GM21367 (cell line): ENCODE data around the gene NUDCD2.
"Not testable (repeated sequence)": the region's sequence is repeated elsewhere in the genome, so short reads cannot be mapped to it uniquely, and the experiment has no call there.

Experiments used
- ATAC-seq: cut with Tn5 transposase; IDR thresholded peaks from one replicate; pipeline ENCODE4 v1.9.1; 2021; ENCODE audit not compliant: unreplicated experiment

Gene NUDCD2

DNA sequence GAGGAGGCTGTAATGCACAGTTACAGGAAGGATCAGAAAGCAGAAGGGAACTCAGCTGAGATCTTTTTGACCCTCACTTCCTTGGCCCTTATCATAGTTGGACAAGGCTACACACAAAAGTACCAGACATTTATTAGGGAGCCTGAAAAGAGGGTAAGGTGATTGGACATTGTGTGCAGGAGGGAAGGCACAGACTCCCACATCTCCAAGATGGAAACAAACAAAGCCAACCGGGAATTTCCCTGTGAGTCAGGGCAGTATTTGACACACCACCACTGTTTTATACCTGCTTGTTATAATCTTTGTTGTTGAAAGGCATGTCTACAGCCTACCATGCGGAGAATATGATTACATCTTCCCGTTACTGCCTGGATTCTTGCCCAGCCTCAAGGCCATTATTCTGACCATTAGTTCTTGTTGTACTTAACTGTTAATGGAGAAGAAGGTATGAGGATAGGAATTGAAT lies 25.5 kb downstream of the NUDCD2 start:
- no peak for ATAC-seq

DNA sequence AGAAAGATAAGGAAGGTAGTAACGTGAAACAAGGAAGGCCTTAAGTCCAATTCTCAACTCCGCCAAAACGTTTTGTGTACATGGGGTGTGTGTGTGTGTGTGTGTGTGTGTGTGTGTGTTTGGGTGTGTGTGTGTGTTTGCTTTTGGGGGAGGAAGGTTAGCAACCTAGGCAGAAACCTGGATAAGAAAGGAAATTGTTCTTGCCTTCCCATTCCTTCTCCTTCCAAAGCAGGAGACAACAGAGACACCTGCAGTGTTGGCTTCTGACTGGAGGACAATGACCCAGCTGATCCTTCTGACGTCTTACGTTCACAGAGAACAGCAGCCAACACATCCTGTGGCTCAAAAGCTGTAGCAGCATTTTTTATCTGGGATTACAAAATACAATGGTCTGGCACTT lies 26.6 kb downstream of the NUDCD2 start:
- no peak for ATAC-seq

DNA sequence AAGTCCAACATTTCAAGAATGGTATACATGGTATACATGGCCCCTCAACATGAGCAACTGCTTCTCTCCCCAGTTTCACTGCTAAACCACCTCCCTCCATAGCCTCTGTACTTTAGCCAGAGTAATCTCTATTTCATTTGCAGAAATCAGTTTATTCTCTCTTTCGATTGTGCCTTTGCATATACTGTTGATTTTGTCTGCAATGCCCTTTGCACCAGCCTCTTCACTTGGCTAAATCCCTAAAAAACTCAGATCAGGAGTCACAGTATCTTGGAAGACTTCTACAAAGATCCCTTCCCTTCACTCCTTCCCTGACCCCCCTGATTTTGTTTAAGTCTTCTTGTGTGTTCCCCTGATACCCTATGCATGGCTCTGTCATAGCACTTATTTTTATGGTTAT lies 27.4 kb downstream of the NUDCD2 start:
- no peak for ATAC-seq

DNA sequence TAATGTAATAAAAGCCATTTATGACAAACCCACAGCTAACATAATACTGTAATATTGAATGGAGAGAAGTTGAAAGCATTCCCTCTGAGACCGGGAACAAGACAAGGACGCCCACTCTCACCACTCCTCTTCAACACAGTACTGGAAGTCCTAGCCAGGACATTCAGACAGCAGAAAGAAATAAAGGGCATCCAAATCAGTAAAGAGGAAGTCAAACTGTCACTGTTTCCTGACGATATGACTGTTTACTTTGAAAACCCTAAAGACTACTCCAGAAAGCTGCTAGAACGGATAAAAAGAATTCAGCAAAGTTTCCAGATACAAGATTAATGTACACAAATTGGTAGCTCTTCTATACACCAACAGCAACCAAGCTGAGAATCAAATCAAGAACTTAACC lies 33.8 kb downstream of the NUDCD2 start:
- ATAC-seq: not testable (repeated sequence)

DNA sequence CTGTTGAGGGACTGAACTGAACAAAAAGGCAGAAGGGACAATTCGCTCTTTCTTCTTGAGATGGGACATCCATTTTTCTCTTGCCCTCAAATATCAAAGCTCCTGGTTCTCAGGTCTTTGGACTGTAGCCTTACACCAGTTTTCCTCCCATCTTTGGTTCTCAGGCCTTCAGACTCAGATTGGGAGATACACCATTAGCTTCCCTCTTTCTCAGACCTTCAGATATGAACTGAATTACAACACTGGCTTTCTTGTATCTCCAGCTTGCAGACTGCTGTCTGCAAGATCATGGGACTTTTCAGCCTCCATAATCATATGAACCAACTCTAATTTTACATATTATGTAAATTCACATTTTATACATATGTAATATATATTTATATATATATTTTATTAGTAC lies 35.1 kb downstream of the NUDCD2 start:
- ATAC-seq: no peak

GRCh38 chr5:163415673-163416072 lies 44.2 kb downstream of the NUDCD2 start:
- ATAC-seq: not testable (repeated sequence)

DNA sequence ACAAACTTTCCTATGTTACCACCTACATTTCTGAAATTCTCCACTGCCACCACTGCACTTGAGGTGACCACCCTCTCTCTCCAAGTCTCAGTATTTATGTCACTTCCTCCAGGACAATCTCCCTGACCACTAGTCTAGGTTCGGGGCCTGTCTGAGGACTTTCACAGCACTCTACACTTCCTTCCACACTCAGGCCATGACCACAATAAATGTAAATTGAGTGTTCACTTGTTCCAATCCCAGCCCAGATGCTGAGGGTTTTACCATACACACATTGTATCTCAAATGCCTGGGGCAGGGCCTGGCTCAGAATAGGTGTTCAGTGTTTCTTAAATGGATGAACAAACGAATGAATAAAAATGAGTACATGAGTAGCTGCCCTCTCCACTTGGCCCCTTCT lies 49.4 kb downstream of the NUDCD2 start:
- no peak for ATAC-seq

DNA sequence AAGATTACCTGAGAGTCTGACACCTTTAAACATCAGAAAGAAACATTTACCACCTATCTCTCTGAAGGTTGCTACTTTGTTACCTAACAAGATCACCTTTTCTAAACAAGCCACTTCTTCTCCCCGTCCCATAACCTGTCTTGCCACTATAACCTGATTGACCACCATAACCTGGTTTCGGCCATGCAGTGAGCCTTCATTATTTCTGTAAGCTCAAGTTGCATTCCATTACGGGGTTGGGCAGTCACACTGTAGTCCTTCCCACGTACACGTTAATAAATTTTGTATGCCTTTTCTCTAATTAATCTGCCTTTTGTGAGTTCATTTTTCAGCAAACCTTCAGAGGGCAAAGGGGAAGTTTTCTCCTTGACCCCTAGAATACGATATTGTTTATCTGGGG lies 50.5 kb downstream of the NUDCD2 start:
- no peak for ATAC-seq

- peak; percentile 75 for ATAC-seq
These were observed 51.5 kb downstream of the NUDCD2 start for GRCh38 chr5:163408311-163408923.

GRCh38 chr5:163407034-163407655 lies 52.8 kb downstream of the NUDCD2 start:
- peak; percentile 87 for ATAC-seq

DNA sequence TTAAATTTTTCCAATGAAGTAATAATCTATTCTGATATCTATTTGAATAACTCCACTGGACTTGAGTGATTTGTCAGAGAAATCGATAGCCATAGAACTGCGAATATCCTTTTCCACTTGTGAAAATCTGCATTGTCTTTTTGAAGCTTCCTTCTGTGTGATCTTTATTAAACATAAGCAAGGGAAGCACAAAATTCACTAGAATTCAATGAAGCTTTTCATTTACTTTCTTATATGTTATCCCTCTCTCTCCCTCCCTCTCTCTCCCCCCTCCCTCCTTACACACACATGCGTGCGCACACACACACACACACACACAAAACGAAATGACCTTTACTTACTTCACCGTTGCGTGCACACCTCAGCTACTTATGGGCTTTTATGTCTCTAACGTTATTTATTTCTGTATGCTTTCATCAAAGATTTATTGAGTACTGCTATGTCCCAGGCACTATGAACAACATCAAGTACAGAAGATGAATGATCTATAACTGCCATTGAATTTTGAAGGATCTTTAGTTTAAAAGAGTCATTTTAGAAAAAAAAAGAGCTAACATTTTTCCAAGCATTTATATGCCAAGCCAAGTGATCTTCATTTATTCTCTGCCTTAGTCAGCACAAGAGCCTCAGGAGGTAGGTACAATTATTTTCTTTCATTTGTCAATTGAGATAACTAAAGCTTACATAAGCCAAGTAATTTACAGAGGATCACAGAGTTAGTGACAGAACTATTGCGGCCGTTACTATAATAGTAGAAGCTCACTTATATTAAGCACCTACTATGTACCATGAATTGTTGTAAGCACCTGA lies 55.3 kb downstream of the NUDCD2 start:
- no peak for ATAC-seq

GRCh38 chr5:163402007-163402406 lies 57.9 kb downstream of the NUDCD2 start:
- no peak for ATAC-seq

DNA sequence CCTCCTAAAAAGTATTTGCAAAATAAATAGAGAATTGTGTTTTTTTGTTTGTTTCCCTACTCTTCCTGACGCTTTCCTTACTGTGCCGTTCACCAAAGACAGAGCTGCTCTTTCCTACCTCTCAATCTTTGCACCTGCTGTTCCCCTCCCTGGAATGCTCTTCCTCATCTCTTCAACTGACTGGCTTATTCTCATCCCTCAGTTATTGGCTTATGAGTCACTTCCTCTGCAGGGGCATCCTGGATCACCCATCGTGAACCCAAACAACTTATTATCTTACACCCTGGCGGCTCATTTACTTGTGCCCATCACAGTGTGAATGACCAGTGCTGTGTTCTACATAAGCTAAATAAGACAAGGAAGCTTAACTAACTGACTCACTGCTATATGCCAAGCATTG lies 58.6 kb downstream of the NUDCD2 start:
- ATAC-seq: no peak

- no peak for ATAC-seq
These were observed 60.0 kb downstream of the NUDCD2 start for GRCh38 chr5:163399923-163400322.

- no peak for ATAC-seq
These were observed 62.5 kb downstream of the NUDCD2 start for GRCh38 chr5:163397354-163397753.

DNA sequence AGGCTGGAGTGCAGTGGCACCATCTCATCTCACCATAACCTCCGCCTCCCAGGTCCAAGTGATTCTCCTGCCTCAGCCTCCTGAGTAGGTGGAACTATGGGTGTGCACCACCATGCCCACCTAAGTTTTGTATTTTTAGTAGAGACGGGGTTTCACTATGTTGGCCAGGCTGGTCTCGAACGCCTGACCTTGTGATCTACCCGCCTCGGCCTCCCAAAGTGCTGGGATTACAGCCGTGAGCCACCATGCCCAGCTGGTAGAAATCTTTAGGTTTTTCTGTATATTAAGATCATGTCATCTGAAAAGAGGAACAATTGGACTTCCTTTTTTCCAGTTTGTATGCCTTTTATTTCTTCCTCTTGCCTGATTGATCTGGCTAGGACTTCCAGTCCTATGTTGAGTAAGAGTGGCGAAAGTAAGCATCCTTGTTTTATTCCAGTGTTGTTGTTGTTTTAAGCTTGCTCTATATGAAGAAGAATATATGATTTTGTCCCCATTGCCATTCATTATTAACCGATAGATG lies 63.0 kb downstream of the NUDCD2 start:
- ATAC-seq: not testable (repeated sequence)
